Neural crest cell (in vitro differentiated cells): ENCODE measurements around the gene ETV6. TPM values are rescaled to one million over a fixed set of nuclear protein-coding genes. Genes with fewer than 3 reads are reported as not detected.

ENCODE experiments used
- DNase-seq: peaks from one replicate; pipeline ENCODE4 v3.0.0; 2021; ENCODE audit warnings: low read depth, mixed read lengths, low spot score
- H3K27ac Mint-ChIP-seq: one replicate; pipeline ENCODE4 v1.8.0; 2021; ENCODE audit warnings: mild to moderate bottlenecking, mixed read lengths; ENCODE audit not compliant: unreplicated experiment
- H3K27me3 Mint-ChIP-seq: 2 replicates; pipeline ENCODE4 v1.8.0; 2021; ENCODE audit warnings: low read depth, mild to moderate bottlenecking, mixed read lengths
- H3K36me3 Mint-ChIP-seq: 2 replicates; pipeline ENCODE4 v1.8.0; 2021; ENCODE audit warnings: low read depth, mild to moderate bottlenecking, mixed read lengths
- H3K4me1 Mint-ChIP-seq: 2 replicates; pipeline ENCODE4 v1.8.0; 2021; ENCODE audit warnings: mixed read lengths
- H3K4me3 Mint-ChIP-seq: one replicate; pipeline ENCODE4 v1.8.0; 2021; ENCODE audit warnings: mild to moderate bottlenecking, mixed read lengths
- H3K9me3 Mint-ChIP-seq: 2 replicates; pipeline ENCODE4 v1.8.0; 2021; ENCODE audit warnings: mixed read lengths
- CTCF ChIP-seq: fragments of 200-600 bp; sonication (generic); conservative IDR thresholded peaks from 2 replicates; pipeline ENCODE4 v1.5.0; 2021; ENCODE audit warnings: antibody characterized with exemption, mild to moderate bottlenecking
- total RNA-seq: library from RNA; stranded (reverse); gene quantifications from 2 replicates; pipeline ENCODE4 v1.2.1, GENCODE V29; 2021

ETV6 gene
- total RNA-seq, 1 donor from 2014 or later = 18.7 TPM

- H3K9me3 Mint-ChIP-seq = no peaks in the 10 kb centered on the region
- H3K36me3 Mint-ChIP-seq = no peaks in the 10 kb centered on the region
- no peaks in the 10 kb centered on the region for H3K27me3 Mint-ChIP-seq
- no peak overlapping the region for H3K27ac Mint-ChIP-seq
- peaks cover 17% of the 10 kb centered on the region for H3K4me1 Mint-ChIP-seq
- H3K4me3 Mint-ChIP-seq = no peak overlapping the region
- TF ChIP-seq CTCF = no peak
- DNase-seq = no peak
Observed at GRCh38 chr12:11726659-11727058, 77.2 kb downstream of the ETV6 start.

DNA sequence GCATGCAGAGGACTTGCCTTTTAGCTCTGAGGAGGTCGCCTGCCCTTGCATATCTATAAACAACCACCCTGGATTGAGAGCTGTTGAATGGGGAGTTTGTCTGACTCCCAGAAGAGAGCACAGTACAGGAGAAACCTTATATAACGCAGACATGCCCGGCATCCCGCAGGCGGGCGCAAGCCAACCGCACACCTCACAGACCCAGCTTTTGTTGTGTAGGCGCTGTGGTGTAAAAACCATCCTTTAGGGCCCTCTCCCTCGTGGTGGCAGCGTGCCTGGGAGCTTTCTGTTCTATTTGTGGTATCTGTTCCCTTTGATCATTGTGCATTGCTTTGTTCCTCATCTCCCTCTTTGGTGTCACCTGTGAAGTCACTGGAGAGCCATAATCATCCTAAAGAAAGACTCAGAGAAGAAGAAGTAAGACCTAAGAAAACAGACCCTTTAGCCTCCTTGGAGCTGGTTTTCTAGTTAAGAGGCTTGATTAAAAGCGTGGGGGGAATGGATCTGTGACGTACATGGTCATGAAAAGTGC lies 77.7 kb downstream of the ETV6 start:
- Mint-ChIP-seq H3K27ac (no peak overlapping the region), H3K9me3 (no peaks in the 10 kb centered on the region), H3K4me1 (peaks cover 17% of the 10 kb centered on the region), H3K36me3 (no peaks in the 10 kb centered on the region), H3K4me3 (no peak overlapping the region), H3K27me3 (no peaks in the 10 kb centered on the region)
- no peak for DNase-seq
- no peak for TF ChIP-seq CTCF

DNA sequence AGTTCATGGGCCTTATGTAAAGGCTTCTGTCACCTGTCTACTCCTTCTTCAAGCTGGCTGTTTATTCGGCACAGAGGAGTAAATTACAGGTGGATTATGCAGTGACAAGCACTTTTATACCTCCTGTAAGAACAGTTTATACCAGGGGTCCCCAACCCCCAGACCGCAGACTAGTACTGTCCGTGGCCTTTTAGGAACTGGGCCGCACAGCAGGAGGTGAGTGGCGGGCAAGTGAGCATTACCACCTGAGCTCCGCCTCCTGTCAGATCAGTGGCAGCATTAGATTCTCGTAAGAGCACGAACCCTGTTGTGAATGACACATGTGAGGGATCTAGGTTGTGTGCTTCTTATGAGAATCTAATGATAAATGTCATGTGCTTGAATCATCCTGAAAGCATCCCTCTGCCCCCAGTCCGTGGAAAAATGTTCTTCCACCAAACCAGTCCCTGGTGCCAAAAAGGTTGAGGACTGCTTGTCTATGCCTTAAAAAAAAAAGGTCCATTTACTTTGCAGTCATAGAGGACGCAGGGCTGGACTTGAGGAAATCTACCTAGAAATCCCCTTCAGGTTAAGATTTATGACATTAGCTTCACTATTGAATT lies 78.8 kb downstream of the ETV6 start:
- Mint-ChIP-seq H3K4me3 (no peak overlapping the region), H3K27me3 (no peaks in the 10 kb centered on the region), H3K9me3 (no peaks in the 10 kb centered on the region), H3K4me1 (peaks cover 17% of the 10 kb centered on the region), H3K36me3 (no peaks in the 10 kb centered on the region), H3K27ac (no peak overlapping the region)
- no peak for TF ChIP-seq CTCF
- no peak for DNase-seq

DNA sequence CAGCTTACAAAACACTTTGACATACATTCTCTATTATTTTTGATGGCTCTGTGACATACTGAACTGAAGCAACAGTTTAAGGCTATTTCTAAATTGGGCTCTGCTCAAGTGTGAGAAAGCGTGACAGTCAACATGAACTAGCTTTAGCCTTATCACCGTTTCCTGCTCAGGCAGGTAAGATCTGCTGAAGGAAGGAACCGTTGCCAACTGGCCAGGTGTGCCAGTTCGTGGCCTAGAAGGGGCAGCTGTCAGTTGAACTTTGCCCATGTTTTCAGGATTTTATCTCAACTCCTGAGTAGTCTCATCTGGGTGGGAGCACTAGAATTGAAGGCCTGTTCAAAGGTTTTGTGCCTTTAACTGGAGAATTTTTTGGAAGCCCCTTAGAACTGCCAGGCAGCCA lies 79.5 kb downstream of the ETV6 start:
- H3K4me1 Mint-ChIP-seq = peaks cover 17% of the 10 kb centered on the region
- H3K27me3 Mint-ChIP-seq = no peaks in the 10 kb centered on the region
- no peak overlapping the region for H3K4me3 Mint-ChIP-seq
- no peaks in the 10 kb centered on the region for H3K36me3 Mint-ChIP-seq
- no peak for TF ChIP-seq CTCF
- peak overlapping the region; percentile 12 for H3K27ac Mint-ChIP-seq
- DNase-seq = no peak
- no peaks in the 10 kb centered on the region for H3K9me3 Mint-ChIP-seq

DNA sequence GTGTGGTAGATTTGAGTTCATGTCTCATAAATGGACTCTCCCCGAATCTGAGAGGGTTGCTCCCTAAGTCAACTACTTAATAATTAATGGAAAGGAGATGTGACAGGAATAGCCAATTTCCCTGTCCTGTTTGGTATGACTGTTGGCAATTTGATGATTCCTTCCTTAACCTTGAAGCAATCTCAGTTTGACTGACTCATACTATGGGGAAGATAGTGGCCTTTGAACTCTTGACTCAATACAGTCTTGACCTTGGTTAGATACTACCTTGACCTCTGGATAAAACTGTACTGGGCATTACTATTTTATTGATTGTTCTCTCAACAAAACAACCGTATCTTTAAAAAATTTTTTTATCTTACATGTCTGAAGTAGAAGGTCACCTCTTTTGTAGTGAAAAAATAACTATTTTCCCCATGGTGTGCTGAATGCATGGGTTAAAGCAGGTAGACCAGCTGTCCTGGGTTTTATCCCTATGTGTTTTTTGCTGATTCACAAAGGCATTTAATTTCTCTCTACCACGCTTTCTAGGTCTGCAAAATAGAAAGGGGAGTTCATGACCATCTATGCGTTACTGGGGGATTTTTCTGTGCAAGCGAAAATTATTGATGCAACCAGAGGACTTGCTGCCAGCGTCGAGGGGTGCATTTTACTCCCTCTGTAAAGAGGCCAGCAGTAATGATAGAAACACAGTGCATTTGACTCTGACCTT lies 80.1 kb downstream of the ETV6 start:
- no peak for DNase-seq
- H3K4me3 Mint-ChIP-seq = no peak overlapping the region
- H3K4me1 Mint-ChIP-seq = peaks cover 17% of the 10 kb centered on the region
- TF ChIP-seq CTCF = no peak
- no peaks in the 10 kb centered on the region for H3K36me3 Mint-ChIP-seq
- H3K27me3 Mint-ChIP-seq = no peaks in the 10 kb centered on the region
- H3K9me3 Mint-ChIP-seq = no peaks in the 10 kb centered on the region
- no peak overlapping the region for H3K27ac Mint-ChIP-seq
